ENCODE data around the gene PDE12. TPM values are rescaled to one million over a fixed set of nuclear protein-coding genes. Genes with fewer than 3 reads are reported as not detected.

PDE12 gene
- total RNA-seq, 1 donor from 2014 or later = 9.0 TPM

Other genes starting within 250 kb of the PDE12 start
- 0.08 TPM for gene DNAH12, start 11.9 kb upstream of the PDE12 start, total RNA-seq
- 59.0 TPM for gene ARF4, start 41.1 kb downstream of the PDE12 start, total RNA-seq
- gene DENND6A, start 136.8 kb downstream of the PDE12 start, total RNA-seq = 15.0 TPM
- 274 TPM for gene SLMAP, start 200.0 kb downstream of the PDE12 start, total RNA-seq